ENCODE measurements around the gene IL17B. TPM values are rescaled to one million over a fixed set of nuclear protein-coding genes. Genes with fewer than 3 reads are reported as not detected.

The IL17B gene, protein sequence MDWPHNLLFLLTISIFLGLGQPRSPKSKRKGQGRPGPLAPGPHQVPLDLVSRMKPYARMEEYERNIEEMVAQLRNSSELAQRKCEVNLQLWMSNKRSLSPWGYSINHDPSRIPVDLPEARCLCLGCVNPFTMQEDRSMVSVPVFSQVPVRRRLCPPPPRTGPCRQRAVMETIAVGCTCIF
- total RNA-seq = not detected

GRCh38 chr5:149379177-149379761 lies at the start of gene IL17B:
TSS of gene IL17B (minus strand) at chr5:149379292. CDS start at chr5:149379225, 67 bp downstream.
- ChIA-PET CTCF (interaction anchor here (1.1 to 1.7 kb wide), 4 partner anchors 8 to 240 kb away, joined by 3 to 5 read pairs (median 3); no protein-coding TSS in a partner anchor), POLR2A (no interaction called here)

GRCh38 chr5:149428032-149428431 lies 48.9 kb upstream of the IL17B start:
- ChIA-PET POLR2A (no interaction called here), CTCF (interaction anchor here (0.7 to 1.0 kb wide), 2 partner anchors 14 to 138 kb away, joined by 3 to 4 read pairs; no protein-coding TSS in a partner anchor)

DNA sequence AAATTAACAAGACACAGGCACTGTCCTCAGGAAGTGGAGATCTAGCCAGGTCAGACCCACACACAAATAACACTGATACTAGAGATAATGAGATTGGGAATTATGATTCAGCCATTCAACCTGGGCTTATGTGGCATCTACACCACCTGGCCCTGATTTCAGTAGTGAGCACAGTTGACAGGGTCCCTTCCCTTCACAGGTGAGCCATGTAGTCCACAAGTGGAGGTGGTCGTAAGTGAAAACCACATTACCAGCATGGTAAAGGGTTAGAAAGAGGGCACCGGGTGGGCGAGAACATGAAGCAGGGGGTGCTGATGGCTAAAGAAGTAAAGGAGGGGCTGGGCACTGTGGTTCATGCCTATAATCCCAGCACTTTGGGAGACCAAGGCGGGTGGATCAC lies 48.3 kb upstream of the IL17B start:
- ChIA-PET CTCF (no interaction called here), POLR2A (no interaction called here)

GRCh38 chr5:149426931-149427330 lies 47.8 kb upstream of the IL17B start:
- POLR2A ChIA-PET = no interaction called here
- CTCF ChIA-PET = no interaction called here

DNA sequence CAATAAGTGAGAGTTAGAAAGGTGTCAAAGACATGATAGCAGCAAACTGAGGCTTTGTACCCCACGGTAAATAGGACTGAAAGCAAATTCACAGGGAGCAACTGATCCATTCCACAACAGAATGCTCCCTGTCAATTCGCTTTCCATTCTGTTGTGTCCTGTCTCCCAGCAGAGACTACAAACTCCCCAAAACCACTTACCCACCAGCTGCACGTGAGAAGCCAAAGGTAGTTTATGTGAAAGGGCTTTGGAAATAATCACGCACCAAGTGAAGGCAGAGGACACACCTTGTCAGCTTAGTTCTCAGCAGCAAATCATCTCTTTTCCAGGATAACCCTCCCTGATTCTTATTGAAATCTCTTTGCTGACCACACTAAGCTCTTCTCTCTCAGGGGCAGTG lies 46.6 kb upstream of the IL17B start:
- POLR2A ChIA-PET = no interaction called here
- CTCF ChIA-PET = no interaction called here

- ChIA-PET POLR2A (no interaction called here), CTCF (no interaction called here)
Observed at GRCh38 chr5:149424371-149425315, 45.6 kb upstream of the IL17B start.

GRCh38 chr5:149423794-149424268 lies 44.7 kb upstream of the IL17B start:
- POLR2A ChIA-PET = no interaction called here
- CTCF ChIA-PET = no interaction called here

DNA sequence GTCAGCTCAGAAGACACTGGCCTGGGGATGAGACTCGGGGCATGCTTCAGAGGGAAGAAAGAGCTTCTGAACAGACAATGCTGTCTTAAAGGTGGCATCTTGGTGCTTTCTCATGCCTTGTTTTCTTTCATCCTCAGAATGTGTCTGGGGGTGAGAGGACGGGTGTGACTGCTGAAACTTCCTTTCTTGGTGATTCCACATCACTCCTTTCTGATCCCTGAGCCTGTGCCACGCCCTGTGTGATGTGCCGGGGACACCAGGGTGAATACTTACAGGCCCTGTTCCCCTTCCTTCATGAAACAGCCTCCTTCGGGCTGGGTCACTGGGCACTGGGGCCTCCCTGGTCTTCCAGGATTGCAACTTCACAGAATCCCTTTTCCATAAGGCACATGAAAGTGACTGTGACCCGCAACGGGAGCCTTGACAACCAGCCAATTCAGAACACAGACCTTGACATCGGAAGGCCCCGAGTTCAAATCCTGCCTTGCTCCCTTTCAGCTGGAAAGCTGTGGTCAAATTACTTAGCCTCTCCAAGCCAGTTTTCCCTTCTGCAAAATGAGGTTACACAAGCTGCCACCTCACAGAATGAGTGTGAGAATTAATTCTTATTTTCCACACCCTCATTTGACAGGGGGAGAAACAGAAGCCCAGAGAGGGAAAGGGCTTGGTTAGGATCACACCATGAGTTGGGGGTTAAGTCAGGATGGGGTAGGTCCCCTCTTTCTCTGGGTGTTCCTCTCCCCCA lies 44.1 kb upstream of the IL17B start:
- ChIA-PET POLR2A (no interaction called here), CTCF (no interaction called here)

DNA sequence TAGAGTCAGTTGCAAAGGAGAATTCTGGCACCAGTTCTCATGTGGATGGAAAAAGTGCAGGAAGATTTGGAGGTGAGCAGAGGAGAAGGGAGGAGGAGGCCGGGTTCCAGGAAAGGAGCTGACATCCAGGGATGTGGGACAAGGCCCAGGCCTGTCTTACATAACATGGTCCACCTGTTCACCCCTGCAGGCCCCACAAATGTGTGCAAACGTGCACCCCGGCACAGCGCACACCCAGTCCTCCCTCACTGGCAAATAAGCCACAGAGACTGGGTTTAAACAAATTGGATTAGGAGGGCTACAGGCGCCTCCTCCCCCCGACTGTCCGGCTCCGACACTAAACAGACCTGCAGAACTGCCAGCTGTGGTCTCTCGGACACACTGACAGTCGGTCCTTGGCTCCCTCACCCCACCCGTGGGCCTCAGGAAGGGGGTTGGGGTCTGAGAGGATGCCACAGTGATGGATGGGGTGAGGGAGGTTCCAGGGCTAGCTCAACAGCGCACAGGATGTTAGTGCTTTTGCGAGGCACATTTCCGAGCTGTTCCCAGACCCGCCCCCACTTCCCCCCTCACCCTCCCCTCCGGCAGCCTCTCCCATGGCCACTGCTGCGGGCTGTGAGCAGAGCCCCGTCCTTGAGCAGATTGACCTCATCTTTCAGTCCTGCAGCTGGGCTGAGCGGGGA lies 43.4 kb upstream of the IL17B start:
- CTCF ChIA-PET = no interaction called here

DNA sequence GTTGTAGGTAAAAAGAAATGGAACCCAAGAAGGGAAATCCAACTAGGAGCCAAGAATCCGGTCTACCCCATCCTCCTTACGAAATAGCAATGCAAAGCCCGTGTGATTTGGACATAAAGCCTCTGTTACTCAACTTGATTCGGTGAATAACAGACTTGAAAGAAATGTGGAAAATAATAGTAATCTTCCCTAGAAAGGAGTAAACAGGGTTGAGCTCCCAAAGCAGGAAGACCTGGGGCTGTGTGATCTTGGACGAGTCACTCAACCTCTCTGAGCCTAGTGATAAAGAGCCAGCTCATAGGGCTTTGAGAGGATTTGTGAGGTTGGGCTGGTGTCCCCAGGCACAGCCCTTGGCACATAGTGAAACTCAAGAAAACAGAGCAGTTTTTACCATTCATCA lies 42.7 kb upstream of the IL17B start:
- ChIA-PET POLR2A (no interaction called here), CTCF (no interaction called here)

More for the DNA sequence above, 43.4 kb upstream of the IL17B start:
- POLR2A ChIA-PET = no interaction called here

- ChIA-PET POLR2A (no interaction called here), CTCF (no interaction called here)
Observed at GRCh38 chr5:149421372-149421685, 42.2 kb upstream of the IL17B start.

- CTCF ChIA-PET = no interaction called here
- POLR2A ChIA-PET = no interaction called here
Observed at GRCh38 chr5:149420545-149421371, 41.7 kb upstream of the IL17B start.

DNA sequence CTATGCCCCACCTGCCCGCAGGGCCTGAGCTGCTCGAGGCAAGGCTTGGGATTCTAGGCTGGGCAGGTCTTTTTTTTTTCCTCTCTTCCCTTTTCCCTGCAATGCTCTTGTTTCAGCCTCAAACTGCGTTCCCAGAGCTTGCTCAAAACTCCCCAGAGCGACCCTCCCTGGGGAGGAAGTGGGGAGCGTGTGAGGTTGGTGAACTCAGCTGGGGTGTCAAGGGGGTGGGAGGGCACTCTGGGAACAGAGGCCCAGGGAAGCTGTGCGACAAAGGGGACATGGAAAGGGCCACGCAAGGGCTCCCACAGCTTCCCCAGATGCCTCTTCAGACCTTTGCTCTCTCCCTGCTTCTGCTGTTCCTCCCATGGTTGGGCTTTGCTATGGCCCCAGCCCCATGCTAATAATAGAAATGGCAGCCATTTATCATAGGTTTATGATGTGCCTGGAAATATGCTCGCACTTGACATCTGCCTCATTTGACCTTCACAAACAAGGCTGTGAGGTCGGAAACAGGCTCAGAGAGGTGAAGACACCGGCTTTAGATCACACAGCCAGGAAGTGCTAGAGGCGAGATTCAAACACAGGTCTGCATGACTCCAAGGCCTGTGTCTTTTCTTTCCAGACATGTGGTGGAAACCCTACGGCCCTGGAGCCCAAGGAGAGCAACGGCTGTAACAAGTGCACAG lies 40.9 kb upstream of the IL17B start:
- CTCF ChIA-PET = interaction anchor here (0.8 kb wide), 1 partner anchor 35 kb away, joined by 3 read pairs; no protein-coding TSS in a partner anchor
- POLR2A ChIA-PET = no interaction called here

- ChIA-PET POLR2A (no interaction called here), CTCF (interaction anchor here (0.8 kb wide), 1 partner anchor 34 kb away, joined by 3 read pairs; no protein-coding TSS in a partner anchor)
Observed at GRCh38 chr5:149419532-149419858, 40.4 kb upstream of the IL17B start.

GRCh38 chr5:149418910-149419531 lies 39.9 kb upstream of the IL17B start:
- ChIA-PET POLR2A (no interaction called here), CTCF (interaction anchor here (0.8 kb wide), 1 partner anchor 34 kb away, joined by 3 read pairs; no protein-coding TSS in a partner anchor)

GRCh38 chr5:149417711-149418368 lies 38.7 kb upstream of the IL17B start:
- ChIA-PET CTCF (no interaction called here), POLR2A (no interaction called here)

DNA sequence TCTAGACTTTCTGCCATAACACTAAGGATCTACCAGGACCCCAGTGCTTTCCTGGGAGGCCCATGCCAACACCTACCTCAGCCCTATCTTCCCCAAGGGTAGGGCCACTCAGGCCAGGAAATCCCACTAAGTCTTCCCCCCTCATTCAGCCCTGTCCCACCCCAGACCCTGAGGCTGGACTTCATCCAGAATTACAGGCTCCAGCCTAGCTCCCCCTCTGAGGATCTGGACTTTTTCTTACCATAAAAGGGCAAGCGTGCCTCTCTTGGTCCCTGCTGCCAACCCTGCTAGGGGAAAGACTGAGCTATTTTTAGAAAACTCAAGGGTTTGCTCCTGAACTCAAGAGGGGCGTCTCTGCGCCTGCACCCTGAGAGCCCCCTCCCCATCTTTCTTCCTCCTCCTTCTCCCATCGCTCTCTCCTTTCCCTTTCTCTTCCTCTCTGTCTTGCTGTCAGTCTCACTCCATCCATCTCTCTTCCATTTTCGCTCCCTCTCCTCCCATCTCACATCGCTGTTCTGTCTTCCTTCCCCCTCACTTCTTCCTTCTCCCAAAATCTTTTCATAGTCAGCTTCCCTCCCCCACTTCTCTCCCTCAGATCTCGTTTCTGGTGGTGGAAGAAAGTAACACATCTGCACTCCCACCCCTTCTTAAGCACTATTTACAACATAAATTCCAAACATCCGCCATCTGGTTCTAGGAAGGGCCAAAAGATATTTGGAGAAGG lies 38.1 kb upstream of the IL17B start:
- POLR2A ChIA-PET = no interaction called here
- CTCF ChIA-PET = no interaction called here

All from activated CD8-positive, alpha-beta memory T cell treated with anti-CD3 and anti-CD28 coated beads for 36 hours (primary cell).